ENCODE results near the gene TRIM77.
"Not testable (repeated sequence)": the region's sequence is repeated elsewhere in the genome, so short reads cannot be mapped to it uniquely, and the experiment has no call there.

Gene TRIM77

DNA sequence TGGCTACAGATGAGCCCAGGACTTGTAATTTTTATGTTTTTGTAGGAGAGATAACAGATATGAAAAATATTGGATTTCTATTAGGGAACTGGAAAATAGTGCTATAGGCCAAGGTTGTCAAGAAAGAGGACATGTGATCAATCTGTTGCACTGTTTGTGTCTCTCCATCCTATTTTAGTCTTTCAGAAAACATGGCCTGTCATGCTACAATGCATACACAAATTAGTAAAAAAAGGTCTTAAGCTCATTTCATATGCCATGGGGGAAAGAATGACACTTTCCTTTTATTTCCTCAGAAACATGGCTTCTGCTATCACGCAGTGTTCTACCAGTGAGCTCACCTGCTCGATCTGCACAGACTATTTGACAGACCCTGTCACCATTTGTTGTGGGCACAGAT, at the start of gene TRIM77:
Gene TRIM77 (plus strand): TSS at position 301 of the 400 bp plus-strand sequence. CDS start 0 bp downstream, at position 301.
- DNase-seq (ENCODE audit: low read depth, low spot score), result not testable (repeated sequence)

GRCh38 chr11:89667001-89667400, 43.1 kb upstream of the TRIM77 start:
- DNase-seq (ENCODE audit: low read depth, low spot score), result no peak

DNA sequence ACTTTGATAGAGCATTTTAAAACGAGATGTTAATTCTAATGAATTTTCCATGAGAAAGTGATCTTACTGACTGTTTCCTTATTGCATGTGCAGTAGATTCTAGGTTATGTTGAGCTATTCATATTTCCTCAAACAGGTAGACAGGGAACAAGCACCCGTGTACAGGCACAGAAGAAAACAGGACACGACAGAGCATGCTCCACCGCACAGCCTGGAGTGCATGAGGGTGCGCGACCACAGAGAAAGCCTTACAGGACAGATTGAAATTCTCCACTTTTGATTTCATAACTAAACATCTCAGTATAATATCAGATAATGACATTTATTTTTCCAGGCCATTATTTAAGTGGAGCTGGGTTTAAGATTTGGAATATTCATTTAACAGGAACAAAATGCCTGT, 41.9 kb upstream of the TRIM77 start:
- not testable (repeated sequence) for DNase-seq (ENCODE audit: low read depth, low spot score)

GRCh38 chr11:89669586-89669985, 40.5 kb upstream of the TRIM77 start:
- DNase-seq (ENCODE audit: low read depth, low spot score), result not testable (repeated sequence)

- DNase-seq (ENCODE audit: low read depth, low spot score), result not testable (repeated sequence)
These were observed 40.0 kb upstream of the TRIM77 start for GRCh38 chr11:89669993-89670669.

DNA sequence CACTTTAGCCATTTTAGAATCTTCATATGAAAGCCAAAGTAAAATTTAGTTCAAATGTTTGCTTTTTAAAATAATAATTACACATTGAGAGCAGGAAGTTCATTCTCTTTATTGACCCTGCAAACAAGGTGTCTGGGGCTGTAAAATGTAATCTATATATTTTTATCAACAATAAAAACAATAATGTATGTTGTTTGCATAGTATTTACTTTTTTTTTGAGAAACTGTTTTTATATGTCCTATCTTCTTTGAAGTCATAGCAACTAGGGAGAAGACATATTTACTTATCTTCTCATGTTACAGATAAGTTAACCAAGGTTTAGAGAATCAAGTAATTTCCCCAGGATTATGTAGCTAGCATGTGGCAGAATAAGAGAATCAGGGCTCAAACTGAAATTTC, 37.6 kb upstream of the TRIM77 start:
- DNase-seq (ENCODE audit: low read depth, low spot score), result not testable (repeated sequence)

DNA sequence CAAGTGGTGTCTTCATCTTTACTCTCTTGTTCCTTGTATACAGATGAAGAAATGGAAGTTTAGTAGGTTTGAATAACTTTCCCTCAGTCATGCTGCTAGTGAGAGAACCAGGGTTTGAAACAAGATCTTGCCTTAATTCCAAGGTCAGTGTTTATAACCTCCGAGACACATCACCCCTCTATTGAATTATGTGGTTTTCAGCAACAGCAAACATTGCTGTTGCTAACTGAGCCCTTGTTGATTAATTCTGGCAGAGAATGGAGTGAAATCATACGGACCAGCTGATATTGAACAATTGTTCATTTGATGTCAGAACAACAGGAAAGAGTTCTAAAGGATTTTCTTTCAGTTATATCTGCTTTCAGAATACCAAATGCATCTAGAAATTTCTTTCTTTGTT, 36.7 kb upstream of the TRIM77 start:
- DNase-seq (ENCODE audit: low read depth, low spot score), result not testable (repeated sequence)

DNA sequence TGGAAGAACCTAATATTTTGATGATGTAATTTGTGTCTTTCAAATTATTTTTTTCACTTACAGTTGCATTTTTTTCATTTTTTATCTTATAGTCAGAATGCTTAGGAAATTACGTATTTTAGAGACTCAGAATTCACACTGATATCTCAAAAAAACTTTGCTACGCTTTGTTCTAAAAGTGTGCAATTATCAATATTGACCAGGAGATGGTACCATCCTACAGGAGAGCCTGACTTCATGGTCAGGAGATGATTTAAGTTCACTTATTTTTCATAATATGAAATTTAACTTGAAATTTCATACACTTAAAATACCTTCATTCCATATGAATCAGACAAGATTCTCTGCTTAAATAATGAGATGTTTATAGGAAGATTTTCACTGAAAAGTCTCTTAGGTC, 34.7 kb upstream of the TRIM77 start:
- DNase-seq (ENCODE audit: low read depth, low spot score), result not testable (repeated sequence)

- not testable (repeated sequence) for DNase-seq (ENCODE audit: low read depth, low spot score)
These were observed 34.2 kb upstream of the TRIM77 start for GRCh38 chr11:89675948-89676347.

DNA sequence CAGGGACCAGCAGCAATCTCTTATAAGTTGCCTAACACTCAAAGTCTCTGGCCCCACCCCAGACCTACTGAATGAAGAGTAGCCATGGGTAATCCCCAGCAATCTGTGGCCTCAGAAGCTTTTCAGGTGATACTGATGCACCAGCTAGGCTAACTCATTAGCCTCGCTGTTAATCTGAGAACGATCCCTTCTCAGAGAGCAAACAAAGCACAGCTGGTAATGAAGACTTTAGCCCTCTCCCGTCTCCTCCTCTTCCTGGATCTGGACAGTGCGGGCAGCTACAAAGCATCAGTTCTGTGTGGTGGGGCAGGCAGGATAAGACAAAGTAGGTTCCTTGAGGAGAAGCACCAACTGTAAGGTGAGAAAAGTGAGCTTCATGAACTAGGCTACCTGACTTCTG, 3.0 kb upstream of the TRIM77 start:
- DNase-seq (ENCODE audit: low read depth, low spot score), result not testable (repeated sequence)

GRCh38 chr11:89724866-89725498, 14.9 kb downstream of the TRIM77 start:
- not testable (repeated sequence) for DNase-seq (ENCODE audit: low read depth, low spot score)

DNA sequence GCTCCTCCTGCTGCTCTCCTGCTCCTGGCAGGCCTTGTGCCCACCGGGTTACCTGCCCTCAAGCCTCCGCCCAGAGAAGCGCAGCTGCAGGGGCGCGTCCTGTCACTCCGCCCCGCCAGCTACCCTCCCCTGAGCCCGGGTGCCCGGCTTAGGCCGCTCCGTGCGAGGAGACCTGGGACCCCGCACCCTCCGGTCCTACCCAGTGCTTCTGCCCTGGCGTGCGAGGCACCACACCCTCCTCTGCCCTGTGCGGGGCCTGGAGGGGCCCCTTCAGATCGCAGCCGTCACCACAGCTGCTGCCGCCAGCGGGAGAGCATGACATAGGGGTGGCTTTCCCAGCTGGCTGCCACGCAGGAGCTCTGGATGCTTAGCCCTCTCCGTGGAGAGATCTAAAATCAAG, 20.1 kb downstream of the TRIM77 start:
- not testable (repeated sequence) for DNase-seq (ENCODE audit: low read depth, low spot score)

DNA sequence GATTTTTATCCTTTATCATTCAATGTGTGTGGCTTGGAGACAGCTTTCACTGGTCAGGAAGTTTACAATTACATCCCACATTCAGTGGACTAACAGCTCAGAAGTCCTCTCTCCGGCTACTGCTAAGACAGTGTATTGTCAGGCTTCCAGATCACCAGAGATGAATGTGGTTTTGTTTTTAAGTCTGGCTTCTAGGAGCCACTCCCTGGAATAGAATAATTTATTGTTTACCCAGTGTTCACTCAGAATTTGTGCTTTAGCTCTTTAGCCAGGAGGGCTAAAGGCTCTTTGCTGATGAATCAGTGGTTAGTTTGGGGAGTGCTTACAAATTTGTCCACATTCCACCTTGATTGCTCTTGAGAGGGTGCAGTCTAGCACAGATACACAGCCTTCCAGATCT, 26.5 kb downstream of the TRIM77 start:
- peak; percentile 8 for DNase-seq (ENCODE audit: low read depth, low spot score)

GRCh38 chr11:89737116-89737515, 27.0 kb downstream of the TRIM77 start:
- no peak for DNase-seq (ENCODE audit: low read depth, low spot score)

- DNase-seq (ENCODE audit: low read depth, low spot score), result not testable (repeated sequence)
These were observed 31.3 kb downstream of the TRIM77 start for GRCh38 chr11:89741406-89741805.

DNA sequence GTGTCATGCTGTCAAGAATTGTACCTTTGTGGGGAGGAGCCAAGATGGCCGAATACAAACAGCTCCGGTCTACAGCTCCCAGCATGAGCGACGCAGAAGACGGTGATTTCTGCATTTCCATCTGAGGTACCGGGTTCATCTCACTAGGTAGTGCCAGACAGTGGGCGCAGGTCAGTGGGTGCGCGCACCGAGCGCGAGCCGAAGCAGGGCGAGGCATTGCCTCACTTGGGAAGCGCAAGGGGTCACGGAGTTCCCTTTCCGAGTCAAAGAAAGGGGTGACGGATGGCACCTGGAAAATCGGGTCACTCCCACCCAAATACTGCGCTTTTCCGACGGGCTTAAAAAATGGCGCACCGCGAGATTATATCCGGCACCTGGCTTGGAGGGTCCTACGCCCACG, 34.1 kb downstream of the TRIM77 start:
- DNase-seq (ENCODE audit: low read depth, low spot score), result peak; percentile 9

- not testable (repeated sequence) for DNase-seq (ENCODE audit: low read depth, low spot score)
These were observed 40.7 kb downstream of the TRIM77 start for GRCh38 chr11:89750822-89751221.

Measured in ELF-1 (cell line).